Activated naive CD4-positive, alpha-beta T cell treated with anti-CD3 and anti-CD28 coated beads, Interleukin-2, amount 50 U/mL, for 24 hours (primary cell): ENCODE measurements around the gene PDLIM1.

ENCODE experiments used
- H3K27ac Mint-ChIP-seq: one replicate; pipeline ENCODE4 v1.8.0; 2021; ENCODE audit warnings: mild to moderate bottlenecking, mixed read lengths
- H3K27me3 Mint-ChIP-seq: one replicate; pipeline ENCODE4 v1.8.0; 2021; ENCODE audit warnings: mixed read lengths
- H3K36me3 Mint-ChIP-seq: one replicate; pipeline ENCODE4 v1.8.0; 2021; ENCODE audit warnings: mixed read lengths
- H3K4me1 Mint-ChIP-seq: one replicate; pipeline ENCODE4 v1.8.0; 2021; ENCODE audit warnings: mixed read lengths
- H3K4me3 Mint-ChIP-seq: one replicate; pipeline ENCODE4 v1.8.0; 2021; ENCODE audit warnings: mild to moderate bottlenecking, mixed read lengths
- H3K9me3 Mint-ChIP-seq: one replicate; pipeline ENCODE4 v1.8.0; 2021; ENCODE audit warnings: mixed read lengths

The PDLIM1 gene

GRCh38 chr10:95201736-95202135 lies 89.1 kb downstream of the PDLIM1 start:
- H3K27ac Mint-ChIP-seq, result no peak overlapping the region
- no peaks in the 10 kb centered on the region for H3K36me3 Mint-ChIP-seq
- H3K9me3 Mint-ChIP-seq, result no peaks in the 10 kb centered on the region
- H3K4me1 Mint-ChIP-seq, result no peaks in the 10 kb centered on the region
- no peak overlapping the region for H3K4me3 Mint-ChIP-seq
- H3K27me3 Mint-ChIP-seq, result peaks cover 2% of the 10 kb centered on the region

- no peaks in the 10 kb centered on the region for H3K4me1 Mint-ChIP-seq
- no peaks in the 10 kb centered on the region for H3K9me3 Mint-ChIP-seq
- H3K36me3 Mint-ChIP-seq, result no peaks in the 10 kb centered on the region
- H3K27me3 Mint-ChIP-seq, result peaks cover 4% of the 10 kb centered on the region
- no peak overlapping the region for H3K4me3 Mint-ChIP-seq
- no peak overlapping the region for H3K27ac Mint-ChIP-seq
These were observed 94.8 kb downstream of the PDLIM1 start for GRCh38 chr10:95196046-95196445.

- Mint-ChIP-seq H3K4me3 (no peak within 1 kb of the TSS), H3K4me1 (no peaks in the 10 kb centered on the region), H3K36me3 (no peaks in the 10 kb centered on the region), H3K27me3 (peaks cover 2% of the 10 kb centered on the region), H3K27ac (no peak within 1 kb of the TSS), H3K9me3 (no peaks in the 10 kb centered on the region)
These were observed 96.9 kb downstream of the PDLIM1 start, which contains the start of gene ACSM6 for GRCh38 chr10:95193944-95194343. ACSM6 (plus strand) TSS chr10:95194238; CDS start chr10:95194486, 248 bp downstream.

- no peak overlapping the region for H3K4me3 Mint-ChIP-seq
- no peak overlapping the region for H3K27ac Mint-ChIP-seq
- no peaks in the 10 kb centered on the region for H3K36me3 Mint-ChIP-seq
- peaks cover 10% of the 10 kb centered on the region for H3K27me3 Mint-ChIP-seq
- no peaks in the 10 kb centered on the region for H3K4me1 Mint-ChIP-seq
- H3K9me3 Mint-ChIP-seq, result no peaks in the 10 kb centered on the region
These were observed 102.2 kb downstream of the PDLIM1 start for GRCh38 chr10:95188593-95188992.

- no peaks in the 10 kb centered on the region for H3K9me3 Mint-ChIP-seq
- no peaks in the 10 kb centered on the region for H3K36me3 Mint-ChIP-seq
- H3K27me3 Mint-ChIP-seq, result peaks cover 13% of the 10 kb centered on the region
- H3K27ac Mint-ChIP-seq, result no peak overlapping the region
- H3K4me1 Mint-ChIP-seq, result no peaks in the 10 kb centered on the region
- no peak overlapping the region for H3K4me3 Mint-ChIP-seq
These were observed 103.2 kb downstream of the PDLIM1 start for GRCh38 chr10:95187617-95188016.
